Measurements from ENCODE around the gene GLI3.

DNA sequence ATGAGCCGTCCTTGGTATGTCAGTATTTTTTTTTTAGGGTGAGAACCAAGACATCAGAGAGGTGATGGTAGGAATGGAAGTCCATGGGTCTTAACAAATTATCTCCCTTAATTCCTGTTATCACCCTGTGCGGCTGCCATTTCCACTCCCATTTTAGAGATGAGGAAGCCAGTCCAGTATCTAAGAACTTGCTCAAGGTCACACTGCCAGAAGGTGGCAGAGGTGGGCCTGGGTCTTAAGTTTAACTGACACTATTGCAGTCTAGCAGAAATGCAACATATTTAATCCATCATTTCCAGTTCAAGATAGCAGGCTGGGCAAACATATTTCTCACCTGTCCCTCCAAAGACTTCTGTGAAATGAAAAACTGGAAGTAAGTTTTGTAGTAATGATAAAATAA, 108.3 kb downstream of the GLI3 start:
- TF ChIP-seq POLR2A (IDR thresholded peaks at IDR 0.05) = no peak
- TF ChIP-seq, protein P1, sequence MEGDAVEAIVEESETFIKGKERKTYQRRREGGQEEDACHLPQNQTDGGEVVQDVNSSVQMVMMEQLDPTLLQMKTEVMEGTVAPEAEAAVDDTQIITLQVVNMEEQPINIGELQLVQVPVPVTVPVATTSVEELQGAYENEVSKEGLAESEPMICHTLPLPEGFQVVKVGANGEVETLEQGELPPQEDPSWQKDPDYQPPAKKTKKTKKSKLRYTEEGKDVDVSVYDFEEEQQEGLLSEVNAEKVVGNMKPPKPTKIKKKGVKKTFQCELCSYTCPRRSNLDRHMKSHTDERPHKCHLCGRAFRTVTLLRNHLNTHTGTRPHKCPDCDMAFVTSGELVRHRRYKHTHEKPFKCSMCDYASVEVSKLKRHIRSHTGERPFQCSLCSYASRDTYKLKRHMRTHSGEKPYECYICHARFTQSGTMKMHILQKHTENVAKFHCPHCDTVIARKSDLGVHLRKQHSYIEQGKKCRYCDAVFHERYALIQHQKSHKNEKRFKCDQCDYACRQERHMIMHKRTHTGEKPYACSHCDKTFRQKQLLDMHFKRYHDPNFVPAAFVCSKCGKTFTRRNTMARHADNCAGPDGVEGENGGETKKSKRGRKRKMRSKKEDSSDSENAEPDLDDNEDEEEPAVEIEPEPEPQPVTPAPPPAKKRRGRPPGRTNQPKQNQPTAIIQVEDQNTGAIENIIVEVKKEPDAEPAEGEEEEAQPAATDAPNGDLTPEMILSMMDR (IDR thresholded peaks at IDR 0.05) = no peak

Measured in suprapubic skin (tissue), 3 donors.